ENCODE data around the gene SLC30A5. TPM values are rescaled to one million over a fixed set of nuclear protein-coding genes. Genes with fewer than 3 reads are reported as not detected.

SLC30A5 gene
- total and polyA plus RNA-seq, 9 of the 15 experiments (the other 6 are each of a cell fraction or from before 2014, with no cell fraction given) = 22.9 to 86.8 (median 62.5) TPM

DNA sequence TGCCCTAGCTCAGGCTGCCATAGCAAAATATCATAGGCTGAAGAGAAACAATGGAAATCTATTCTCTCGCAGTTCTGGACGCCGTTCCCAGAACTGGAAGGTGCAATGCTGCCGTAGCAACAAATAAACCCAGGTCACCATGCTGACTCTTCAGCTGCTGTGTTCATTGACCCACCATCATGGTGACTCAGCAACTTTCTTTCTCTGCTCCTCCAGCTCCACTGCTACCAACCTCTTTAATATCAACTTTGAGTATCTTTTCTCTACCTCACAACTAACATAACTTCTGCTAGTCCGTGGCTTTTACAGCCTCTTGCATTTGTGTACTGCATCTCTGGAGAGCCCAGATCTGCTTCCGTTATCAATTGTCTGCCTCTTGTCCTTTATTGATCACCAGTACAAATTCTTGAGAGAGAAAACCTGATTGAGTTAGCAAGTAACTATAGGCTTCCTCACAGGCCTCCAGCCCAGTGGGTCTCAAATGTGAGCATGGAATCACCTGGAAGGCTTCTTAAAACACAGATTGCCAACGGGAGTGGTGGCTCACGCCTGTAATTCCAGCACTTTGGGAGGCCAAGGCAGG is 47.3 kb upstream of the SLC30A5 start (continued):
- TF ChIP-seq, protein P1, sequence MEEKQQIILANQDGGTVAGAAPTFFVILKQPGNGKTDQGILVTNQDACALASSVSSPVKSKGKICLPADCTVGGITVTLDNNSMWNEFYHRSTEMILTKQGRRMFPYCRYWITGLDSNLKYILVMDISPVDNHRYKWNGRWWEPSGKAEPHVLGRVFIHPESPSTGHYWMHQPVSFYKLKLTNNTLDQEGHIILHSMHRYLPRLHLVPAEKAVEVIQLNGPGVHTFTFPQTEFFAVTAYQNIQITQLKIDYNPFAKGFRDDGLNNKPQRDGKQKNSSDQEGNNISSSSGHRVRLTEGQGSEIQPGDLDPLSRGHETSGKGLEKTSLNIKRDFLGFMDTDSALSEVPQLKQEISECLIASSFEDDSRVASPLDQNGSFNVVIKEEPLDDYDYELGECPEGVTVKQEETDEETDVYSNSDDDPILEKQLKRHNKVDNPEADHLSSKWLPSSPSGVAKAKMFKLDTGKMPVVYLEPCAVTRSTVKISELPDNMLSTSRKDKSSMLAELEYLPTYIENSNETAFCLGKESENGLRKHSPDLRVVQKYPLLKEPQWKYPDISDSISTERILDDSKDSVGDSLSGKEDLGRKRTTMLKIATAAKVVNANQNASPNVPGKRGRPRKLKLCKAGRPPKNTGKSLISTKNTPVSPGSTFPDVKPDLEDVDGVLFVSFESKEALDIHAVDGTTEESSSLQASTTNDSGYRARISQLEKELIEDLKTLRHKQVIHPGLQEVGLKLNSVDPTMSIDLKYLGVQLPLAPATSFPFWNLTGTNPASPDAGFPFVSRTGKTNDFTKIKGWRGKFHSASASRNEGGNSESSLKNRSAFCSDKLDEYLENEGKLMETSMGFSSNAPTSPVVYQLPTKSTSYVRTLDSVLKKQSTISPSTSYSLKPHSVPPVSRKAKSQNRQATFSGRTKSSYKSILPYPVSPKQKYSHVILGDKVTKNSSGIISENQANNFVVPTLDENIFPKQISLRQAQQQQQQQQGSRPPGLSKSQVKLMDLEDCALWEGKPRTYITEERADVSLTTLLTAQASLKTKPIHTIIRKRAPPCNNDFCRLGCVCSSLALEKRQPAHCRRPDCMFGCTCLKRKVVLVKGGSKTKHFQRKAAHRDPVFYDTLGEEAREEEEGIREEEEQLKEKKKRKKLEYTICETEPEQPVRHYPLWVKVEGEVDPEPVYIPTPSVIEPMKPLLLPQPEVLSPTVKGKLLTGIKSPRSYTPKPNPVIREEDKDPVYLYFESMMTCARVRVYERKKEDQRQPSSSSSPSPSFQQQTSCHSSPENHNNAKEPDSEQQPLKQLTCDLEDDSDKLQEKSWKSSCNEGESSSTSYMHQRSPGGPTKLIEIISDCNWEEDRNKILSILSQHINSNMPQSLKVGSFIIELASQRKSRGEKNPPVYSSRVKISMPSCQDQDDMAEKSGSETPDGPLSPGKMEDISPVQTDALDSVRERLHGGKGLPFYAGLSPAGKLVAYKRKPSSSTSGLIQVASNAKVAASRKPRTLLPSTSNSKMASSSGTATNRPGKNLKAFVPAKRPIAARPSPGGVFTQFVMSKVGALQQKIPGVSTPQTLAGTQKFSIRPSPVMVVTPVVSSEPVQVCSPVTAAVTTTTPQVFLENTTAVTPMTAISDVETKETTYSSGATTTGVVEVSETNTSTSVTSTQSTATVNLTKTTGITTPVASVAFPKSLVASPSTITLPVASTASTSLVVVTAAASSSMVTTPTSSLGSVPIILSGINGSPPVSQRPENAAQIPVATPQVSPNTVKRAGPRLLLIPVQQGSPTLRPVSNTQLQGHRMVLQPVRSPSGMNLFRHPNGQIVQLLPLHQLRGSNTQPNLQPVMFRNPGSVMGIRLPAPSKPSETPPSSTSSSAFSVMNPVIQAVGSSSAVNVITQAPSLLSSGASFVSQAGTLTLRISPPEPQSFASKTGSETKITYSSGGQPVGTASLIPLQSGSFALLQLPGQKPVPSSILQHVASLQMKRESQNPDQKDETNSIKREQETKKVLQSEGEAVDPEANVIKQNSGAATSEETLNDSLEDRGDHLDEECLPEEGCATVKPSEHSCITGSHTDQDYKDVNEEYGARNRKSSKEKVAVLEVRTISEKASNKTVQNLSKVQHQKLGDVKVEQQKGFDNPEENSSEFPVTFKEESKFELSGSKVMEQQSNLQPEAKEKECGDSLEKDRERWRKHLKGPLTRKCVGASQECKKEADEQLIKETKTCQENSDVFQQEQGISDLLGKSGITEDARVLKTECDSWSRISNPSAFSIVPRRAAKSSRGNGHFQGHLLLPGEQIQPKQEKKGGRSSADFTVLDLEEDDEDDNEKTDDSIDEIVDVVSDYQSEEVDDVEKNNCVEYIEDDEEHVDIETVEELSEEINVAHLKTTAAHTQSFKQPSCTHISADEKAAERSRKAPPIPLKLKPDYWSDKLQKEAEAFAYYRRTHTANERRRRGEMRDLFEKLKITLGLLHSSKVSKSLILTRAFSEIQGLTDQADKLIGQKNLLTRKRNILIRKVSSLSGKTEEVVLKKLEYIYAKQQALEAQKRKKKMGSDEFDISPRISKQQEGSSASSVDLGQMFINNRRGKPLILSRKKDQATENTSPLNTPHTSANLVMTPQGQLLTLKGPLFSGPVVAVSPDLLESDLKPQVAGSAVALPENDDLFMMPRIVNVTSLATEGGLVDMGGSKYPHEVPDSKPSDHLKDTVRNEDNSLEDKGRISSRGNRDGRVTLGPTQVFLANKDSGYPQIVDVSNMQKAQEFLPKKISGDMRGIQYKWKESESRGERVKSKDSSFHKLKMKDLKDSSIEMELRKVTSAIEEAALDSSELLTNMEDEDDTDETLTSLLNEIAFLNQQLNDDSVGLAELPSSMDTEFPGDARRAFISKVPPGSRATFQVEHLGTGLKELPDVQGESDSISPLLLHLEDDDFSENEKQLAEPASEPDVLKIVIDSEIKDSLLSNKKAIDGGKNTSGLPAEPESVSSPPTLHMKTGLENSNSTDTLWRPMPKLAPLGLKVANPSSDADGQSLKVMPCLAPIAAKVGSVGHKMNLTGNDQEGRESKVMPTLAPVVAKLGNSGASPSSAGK (IDR thresholded peaks at IDR 0.05) = no peak
- peak; percentile 93 for TF ChIP-seq EHMT2 (IDR thresholded peaks at IDR 0.05)
- TF ChIP-seq CBX3 (IDR thresholded peaks at IDR 0.05; ENCODE audit: borderline replicate concordance in 1 of 2, low read length in 2 of 2) = peak in 1 of 2 experiments; percentile 37; a peak in 1 of 3 replicates
- TF ChIP-seq, protein P2, sequence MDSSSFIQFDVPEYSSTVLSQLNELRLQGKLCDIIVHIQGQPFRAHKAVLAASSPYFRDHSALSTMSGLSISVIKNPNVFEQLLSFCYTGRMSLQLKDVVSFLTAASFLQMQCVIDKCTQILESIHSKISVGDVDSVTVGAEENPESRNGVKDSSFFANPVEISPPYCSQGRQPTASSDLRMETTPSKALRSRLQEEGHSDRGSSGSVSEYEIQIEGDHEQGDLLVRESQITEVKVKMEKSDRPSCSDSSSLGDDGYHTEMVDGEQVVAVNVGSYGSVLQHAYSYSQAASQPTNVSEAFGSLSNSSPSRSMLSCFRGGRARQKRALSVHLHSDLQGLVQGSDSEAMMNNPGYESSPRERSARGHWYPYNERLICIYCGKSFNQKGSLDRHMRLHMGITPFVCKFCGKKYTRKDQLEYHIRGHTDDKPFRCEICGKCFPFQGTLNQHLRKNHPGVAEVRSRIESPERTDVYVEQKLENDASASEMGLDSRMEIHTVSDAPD (CRISPR knock-in tag; IDR thresholded peaks at IDR 0.05) = no peak
- TF ChIP-seq KLF13 (tag; IDR thresholded peaks at IDR 0.05; ENCODE audit: borderline replicate concordance, low read depth) = peak; percentile 12; the same call in 1 of the 2 replicates
- TF ChIP-seq MXI1 (IDR thresholded peaks at IDR 0.05; ENCODE audit: low read depth, low read length) = 0 out of 2 replicates have a peak, but pooled peaks have one; percentile 28
- TF ChIP-seq, protein P3, sequence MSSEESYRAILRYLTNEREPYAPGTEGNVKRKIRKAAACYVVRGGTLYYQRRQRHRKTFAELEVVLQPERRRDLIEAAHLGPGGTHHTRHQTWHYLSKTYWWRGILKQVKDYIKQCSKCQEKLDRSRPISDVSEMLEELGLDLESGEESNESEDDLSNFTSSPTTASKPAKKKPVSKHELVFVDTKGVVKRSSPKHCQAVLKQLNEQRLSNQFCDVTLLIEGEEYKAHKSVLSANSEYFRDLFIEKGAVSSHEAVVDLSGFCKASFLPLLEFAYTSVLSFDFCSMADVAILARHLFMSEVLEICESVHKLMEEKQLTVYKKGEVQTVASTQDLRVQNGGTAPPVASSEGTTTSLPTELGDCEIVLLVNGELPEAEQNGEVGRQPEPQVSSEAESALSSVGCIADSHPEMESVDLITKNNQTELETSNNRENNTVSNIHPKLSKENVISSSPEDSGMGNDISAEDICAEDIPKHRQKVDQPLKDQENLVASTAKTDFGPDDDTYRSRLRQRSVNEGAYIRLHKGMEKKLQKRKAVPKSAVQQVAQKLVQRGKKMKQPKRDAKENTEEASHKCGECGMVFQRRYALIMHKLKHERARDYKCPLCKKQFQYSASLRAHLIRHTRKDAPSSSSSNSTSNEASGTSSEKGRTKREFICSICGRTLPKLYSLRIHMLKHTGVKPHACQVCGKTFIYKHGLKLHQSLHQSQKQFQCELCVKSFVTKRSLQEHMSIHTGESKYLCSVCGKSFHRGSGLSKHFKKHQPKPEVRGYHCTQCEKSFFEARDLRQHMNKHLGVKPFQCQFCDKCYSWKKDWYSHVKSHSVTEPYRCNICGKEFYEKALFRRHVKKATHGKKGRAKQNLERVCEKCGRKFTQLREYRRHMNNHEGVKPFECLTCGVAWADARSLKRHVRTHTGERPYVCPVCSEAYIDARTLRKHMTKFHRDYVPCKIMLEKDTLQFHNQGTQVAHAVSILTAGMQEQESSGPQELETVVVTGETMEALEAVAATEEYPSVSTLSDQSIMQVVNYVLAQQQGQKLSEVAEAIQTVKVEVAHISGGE (CRISPR knock-in tag; IDR thresholded peaks at IDR 0.05) = peak in 1 of 3 experiments; percentile 36; a peak in 1 of 6 replicates
- TF ChIP-seq BACH1 (tag; IDR thresholded peaks at IDR 0.05) = peak; percentile 98
- TF ChIP-seq IRF2 (CRISPR knock-in tag; IDR thresholded peaks at IDR 0.05) = no peak
- TF ChIP-seq POLR2AphosphoS5 (IDR thresholded peaks at IDR 0.05; ENCODE audit: control insufficient read depth, insufficient read depth, low read depth, low read length) = no peak
